ENCODE results near the gene ANXA2. TPM values are rescaled to one million over a fixed set of nuclear protein-coding genes. Genes with fewer than 3 reads are reported as not detected.

ANXA2 gene
- total and polyA plus RNA-seq, 2 experiments from 2014 or later, result 202 to 225 TPM

DNA sequence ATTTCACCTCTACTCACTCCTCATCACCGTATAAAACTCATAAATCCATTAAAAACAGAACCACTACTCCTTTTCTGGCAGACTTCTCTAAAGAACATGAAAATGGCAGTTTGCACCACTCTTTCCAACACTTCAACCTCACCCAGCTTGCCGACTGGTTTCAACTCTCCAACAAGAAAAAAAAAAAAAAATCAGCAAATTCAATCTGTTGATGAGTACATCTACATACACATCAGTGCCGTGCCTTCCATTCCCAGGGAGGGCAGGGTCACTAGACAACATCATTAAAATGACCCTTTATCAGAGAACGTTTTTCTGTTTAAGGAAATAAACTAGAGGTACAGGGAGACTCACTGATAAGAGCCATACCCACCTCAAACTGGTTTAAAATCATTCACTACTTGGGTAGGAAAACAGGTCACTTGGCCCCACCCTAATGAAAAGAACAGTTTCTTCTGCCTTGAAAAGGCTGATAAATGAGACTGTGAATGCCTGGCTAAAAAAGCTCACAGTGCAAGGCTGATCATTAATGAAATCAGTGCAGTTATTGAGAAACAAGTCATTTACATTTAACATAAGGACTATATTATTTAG is 6.0 kb downstream of the ANXA2 start:
- Histone ChIP-seq H3K9me2 (ENCODE audit: insufficient read depth) (no peaks in the 10 kb centered on the region), H4K20me1 (replicated peaks; ENCODE audit: insufficient read depth) (peaks cover 21% of the 10 kb centered on the region; the same call in 1 of the 2 replicates), H3K4me3 (no peak overlapping the region), H3K36me3 (ENCODE audit: insufficient read depth) (no peaks in the 10 kb centered on the region), H3K4me1 (ENCODE audit: insufficient read depth) (peaks cover 57% of the 10 kb centered on the region), H3K79me2 (replicated peaks; ENCODE audit: insufficient read depth) (peaks cover 93% of the 10 kb centered on the region), H3F3A (replicated peaks; ENCODE audit: low read depth) (no peaks in the 10 kb centered on the region), H3K27me3 (ENCODE audit: insufficient read depth) (peaks cover 2% of the 10 kb centered on the region), H2AFZ (no peak overlapping the region), H3K27ac (ENCODE audit: low read depth) (no peak overlapping the region), H3K4me2 (no peak overlapping the region)
- H3K4me3 Mint-ChIP-seq, result no peak overlapping the region
- DNase-seq (ENCODE audit: low spot score) (no peak), ATAC-seq (no peak)
- no peaks in the 10 kb centered on the region; the same call in 1 of the 3 replicates for H3K36me3 Mint-ChIP-seq (ENCODE audit: low read depth)
- H3K4me1 Mint-ChIP-seq, result peaks cover 61% of the 10 kb centered on the region
- no peak overlapping the region; the same call in 1 of the 2 replicates for H3K27ac Mint-ChIP-seq
- peaks cover 2% of the 10 kb centered on the region for H3K27me3 Mint-ChIP-seq (ENCODE audit: insufficient read depth, low read depth, poor library complexity)
- H3K9me3 Mint-ChIP-seq, result no peaks in the 10 kb centered on the region
- TF ChIP-seq CREB1 (CRISPR knock-in tag; IDR thresholded peaks at IDR 0.05; ENCODE audit: low read depth), result no peak
- TF ChIP-seq, protein P1, sequence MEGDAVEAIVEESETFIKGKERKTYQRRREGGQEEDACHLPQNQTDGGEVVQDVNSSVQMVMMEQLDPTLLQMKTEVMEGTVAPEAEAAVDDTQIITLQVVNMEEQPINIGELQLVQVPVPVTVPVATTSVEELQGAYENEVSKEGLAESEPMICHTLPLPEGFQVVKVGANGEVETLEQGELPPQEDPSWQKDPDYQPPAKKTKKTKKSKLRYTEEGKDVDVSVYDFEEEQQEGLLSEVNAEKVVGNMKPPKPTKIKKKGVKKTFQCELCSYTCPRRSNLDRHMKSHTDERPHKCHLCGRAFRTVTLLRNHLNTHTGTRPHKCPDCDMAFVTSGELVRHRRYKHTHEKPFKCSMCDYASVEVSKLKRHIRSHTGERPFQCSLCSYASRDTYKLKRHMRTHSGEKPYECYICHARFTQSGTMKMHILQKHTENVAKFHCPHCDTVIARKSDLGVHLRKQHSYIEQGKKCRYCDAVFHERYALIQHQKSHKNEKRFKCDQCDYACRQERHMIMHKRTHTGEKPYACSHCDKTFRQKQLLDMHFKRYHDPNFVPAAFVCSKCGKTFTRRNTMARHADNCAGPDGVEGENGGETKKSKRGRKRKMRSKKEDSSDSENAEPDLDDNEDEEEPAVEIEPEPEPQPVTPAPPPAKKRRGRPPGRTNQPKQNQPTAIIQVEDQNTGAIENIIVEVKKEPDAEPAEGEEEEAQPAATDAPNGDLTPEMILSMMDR (conservative IDR thresholded peaks at IDR 0.05; ENCODE audit: low read depth in 2 of 2), result no peak
- no peak for TF ChIP-seq NANOG (IDR thresholded peaks at IDR 0.05; ENCODE audit: borderline replicate concordance)
- TF ChIP-seq ZNF331 (CRISPR knock-in tag; IDR thresholded peaks at IDR 0.05; ENCODE audit: low read depth), result no peak

GRCh38 chr15:60390871-60391501 is 6.8 kb downstream of the ANXA2 start:
- ATAC-seq, result peak; percentile 84
- H3K27ac ChIP-seq (ENCODE audit: low read depth), result 0 out of 2 replicates have a peak overlapping the region, but pooled peaks have one; percentile 42
- peak; percentile 61 for DNase-seq (ENCODE audit: low spot score)
- Mint-ChIP-seq H3K36me3 (ENCODE audit: low read depth) (no peaks in the 10 kb centered on the region; the same call in 1 of the 3 replicates), H3K27me3 (ENCODE audit: insufficient read depth, low read depth, poor library complexity) (peaks cover under 1% of the 10 kb centered on the region), H3K27ac (no peak overlapping the region), H3K9me3 (no peaks in the 10 kb centered on the region), H3K4me3 (no peak overlapping the region), H3K4me1 (peaks cover 53% of the 10 kb centered on the region)
- no peaks in the 10 kb centered on the region for H3F3A ChIP-seq (replicated peaks; ENCODE audit: low read depth)
- H3K79me2 ChIP-seq (replicated peaks; ENCODE audit: insufficient read depth), result peaks cover 97% of the 10 kb centered on the region
- H3K9me2 ChIP-seq (ENCODE audit: insufficient read depth), result no peaks in the 10 kb centered on the region
- H3K4me3 ChIP-seq, result no peak overlapping the region
- peak overlapping the region; percentile 35 for H3K4me2 ChIP-seq
- H3K36me3 ChIP-seq (ENCODE audit: insufficient read depth), result no peaks in the 10 kb centered on the region
- H3K27me3 ChIP-seq (ENCODE audit: insufficient read depth), result no peaks in the 10 kb centered on the region
- peaks cover 51% of the 10 kb centered on the region for H3K4me1 ChIP-seq (ENCODE audit: insufficient read depth)
- H4K20me1 ChIP-seq (replicated peaks; ENCODE audit: insufficient read depth), result peaks cover 28% of the 10 kb centered on the region; the same call in 1 of the 2 replicates
- TF ChIP-seq CREB1 (CRISPR knock-in tag; IDR thresholded peaks at IDR 0.05; ENCODE audit: low read depth), result no peak
- TF ChIP-seq, protein P2, sequence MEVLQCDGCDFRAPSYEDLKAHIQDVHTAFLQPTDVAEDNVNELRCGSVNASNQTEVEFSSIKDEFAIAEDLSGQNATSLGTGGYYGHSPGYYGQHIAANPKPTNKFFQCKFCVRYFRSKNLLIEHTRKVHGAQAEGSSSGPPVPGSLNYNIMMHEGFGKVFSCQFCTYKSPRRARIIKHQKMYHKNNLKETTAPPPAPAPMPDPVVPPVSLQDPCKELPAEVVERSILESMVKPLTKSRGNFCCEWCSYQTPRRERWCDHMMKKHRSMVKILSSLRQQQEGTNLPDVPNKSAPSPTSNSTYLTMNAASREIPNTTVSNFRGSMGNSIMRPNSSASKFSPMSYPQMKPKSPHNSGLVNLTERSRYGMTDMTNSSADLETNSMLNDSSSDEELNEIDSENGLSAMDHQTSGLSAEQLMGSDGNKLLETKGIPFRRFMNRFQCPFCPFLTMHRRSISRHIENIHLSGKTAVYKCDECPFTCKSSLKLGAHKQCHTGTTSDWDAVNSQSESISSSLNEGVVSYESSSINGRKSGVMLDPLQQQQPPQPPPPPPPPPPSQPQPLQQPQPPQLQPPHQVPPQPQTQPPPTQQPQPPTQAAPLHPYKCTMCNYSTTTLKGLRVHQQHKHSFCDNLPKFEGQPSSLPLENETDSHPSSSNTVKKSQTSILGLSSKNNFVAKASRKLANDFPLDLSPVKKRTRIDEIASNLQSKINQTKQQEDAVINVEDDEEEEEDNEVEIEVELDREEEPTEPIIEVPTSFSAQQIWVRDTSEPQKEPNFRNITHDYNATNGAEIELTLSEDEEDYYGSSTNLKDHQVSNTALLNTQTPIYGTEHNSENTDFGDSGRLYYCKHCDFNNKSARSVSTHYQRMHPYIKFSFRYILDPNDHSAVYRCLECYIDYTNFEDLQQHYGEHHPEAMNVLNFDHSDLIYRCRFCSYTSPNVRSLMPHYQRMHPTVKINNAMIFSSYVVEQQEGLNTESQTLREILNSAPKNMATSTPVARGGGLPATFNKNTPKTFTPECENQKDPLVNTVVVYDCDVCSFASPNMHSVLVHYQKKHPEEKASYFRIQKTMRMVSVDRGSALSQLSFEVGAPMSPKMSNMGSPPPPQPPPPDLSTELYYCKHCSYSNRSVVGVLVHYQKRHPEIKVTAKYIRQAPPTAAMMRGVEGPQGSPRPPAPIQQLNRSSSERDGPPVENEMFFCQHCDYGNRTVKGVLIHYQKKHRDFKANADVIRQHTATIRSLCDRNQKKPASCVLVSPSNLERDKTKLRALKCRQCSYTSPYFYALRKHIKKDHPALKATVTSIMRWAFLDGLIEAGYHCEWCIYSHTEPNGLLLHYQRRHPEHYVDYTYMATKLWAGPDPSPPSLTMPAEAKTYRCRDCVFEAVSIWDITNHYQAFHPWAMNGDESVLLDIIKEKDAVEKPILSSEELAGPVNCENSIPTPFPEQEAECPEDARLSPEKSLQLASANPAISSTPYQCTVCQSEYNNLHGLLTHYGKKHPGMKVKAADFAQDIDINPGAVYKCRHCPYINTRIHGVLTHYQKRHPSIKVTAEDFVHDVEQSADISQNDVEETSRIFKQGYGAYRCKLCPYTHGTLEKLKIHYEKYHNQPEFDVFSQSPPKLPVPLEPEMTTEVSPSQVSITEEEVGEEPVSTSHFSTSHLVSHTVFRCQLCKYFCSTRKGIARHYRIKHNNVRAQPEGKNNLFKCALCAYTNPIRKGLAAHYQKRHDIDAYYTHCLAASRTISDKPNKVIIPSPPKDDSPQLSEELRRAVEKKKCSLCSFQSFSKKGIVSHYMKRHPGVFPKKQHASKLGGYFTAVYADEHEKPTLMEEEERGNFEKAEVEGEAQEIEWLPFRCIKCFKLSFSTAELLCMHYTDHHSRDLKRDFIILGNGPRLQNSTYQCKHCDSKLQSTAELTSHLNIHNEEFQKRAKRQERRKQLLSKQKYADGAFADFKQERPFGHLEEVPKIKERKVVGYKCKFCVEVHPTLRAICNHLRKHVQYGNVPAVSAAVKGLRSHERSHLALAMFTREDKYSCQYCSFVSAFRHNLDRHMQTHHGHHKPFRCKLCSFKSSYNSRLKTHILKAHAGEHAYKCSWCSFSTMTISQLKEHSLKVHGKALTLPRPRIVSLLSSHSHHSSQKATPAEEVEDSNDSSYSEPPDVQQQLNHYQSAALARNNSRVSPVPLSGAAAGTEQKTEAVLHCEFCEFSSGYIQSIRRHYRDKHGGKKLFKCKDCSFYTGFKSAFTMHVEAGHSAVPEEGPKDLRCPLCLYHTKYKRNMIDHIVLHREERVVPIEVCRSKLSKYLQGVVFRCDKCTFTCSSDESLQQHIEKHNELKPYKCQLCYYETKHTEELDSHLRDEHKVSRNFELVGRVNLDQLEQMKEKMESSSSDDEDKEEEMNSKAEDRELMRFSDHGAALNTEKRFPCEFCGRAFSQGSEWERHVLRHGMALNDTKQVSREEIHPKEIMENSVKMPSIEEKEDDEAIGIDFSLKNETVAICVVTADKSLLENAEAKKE (CRISPR knock-in tag; IDR thresholded peaks at IDR 0.05), result no peak
- TF ChIP-seq POLR2AphosphoS5 (IDR thresholded peaks at IDR 0.05; ENCODE audit: low read depth), result no peak
- no peak overlapping the region for H2AFZ ChIP-seq

All from GM23338 (cell line).